HCT116 (cell line): ENCODE data around the gene PDSS2. TPM values are rescaled to one million over a fixed set of nuclear protein-coding genes. Genes with fewer than 3 reads are reported as not detected.
A peak's percentile ranks its signal among the peaks of the same experiment; 100 is the strongest.

Experiments used
- ATAC-seq: fragments of 200-7000 bp; cut with Tn5 transposase; 2 replicates; pipeline ENCODE4 v1.9.1; 2020; ENCODE audit warnings: mild to moderate bottlenecking, moderate library complexity
- BruUV-seq: library from RNA; stranded (reverse); fragments of 400-500 nt; replicated peaks from 2 replicates; lab custom pipeline; 2021; lab: Mats Ljungman, UMichigan
- CTCF ChIA-PET: fragments of 300-600 bp; sonication (Branson Sonifier 250); formaldehyde crosslinking; loops from one replicate; lab custom pipeline; 2021; ENCODE audit warnings: antibody characterized with exemption; lab: Charles Lee
- POLR2A ChIA-PET: fragments of 300-600, 350-600 bp; sonication (Branson Sonifier 250); formaldehyde crosslinking; loops from one replicate; lab custom pipeline; 2021; ENCODE audit warnings: antibody characterized with exemption; lab: Charles Lee
- RAD21 ChIA-PET, 2 experiments: fragments of 300-600 bp; sonication (Branson Sonifier 250); formaldehyde crosslinking; loops; one replicate each; lab custom pipeline; 2023; ENCODE audit warnings: low total read pairs in 2 of 2; ENCODE audit not compliant: uncharacterized antibody in 2 of 2, unreplicated experiment in 2 of 2, low non-redundant PET in 1 of 2; lab: Charles Lee
- DNase-seq: peaks from one replicate; pipeline ENCODE4 v3.0.0-alpha.2; 2010; ENCODE audit warnings: low read depth, low spot score
- H2AFZ ChIP-seq: fragments of 200-600 bp; shearing (Covaris generic), sonication (generic); 2 replicates; pipeline ENCODE4 v1.6.1; 2017; ENCODE audit warnings: low read depth, mixed run types, mixed read lengths, antibody characterized with exemption, low read length; ENCODE audit not compliant: poor library complexity, severe bottlenecking
- H3K27ac ChIP-seq: 2 replicates; pipeline ENCODE4 v1.5.1; 2012; ENCODE audit warnings: low read depth, low read length
- H3K27me3 ChIP-seq: fragments of 200-600 bp; sonication (generic); 2 replicates; pipeline ENCODE4 v1.6.1; 2016; ENCODE audit warnings: mixed run types, low read length, mixed read lengths; ENCODE audit not compliant: insufficient read depth
- H3K36me3 ChIP-seq, 2 experiments: fragments of 200-500 bp in 1 of 2; fragments of 200-600 bp in 1 of 2; sonication (Bioruptor generic) in 1 of 2; sonication (generic) in 1 of 2; 2 replicates each; pipeline versions ENCODE4 v1.5.1 to v1.6.1; 2014 to 2016; ENCODE audit warnings: low read length in 2 of 2, inconsistent platforms in 1 of 2, mixed read lengths in 1 of 2, mixed run types in 1 of 2; ENCODE audit not compliant: insufficient read depth in 2 of 2, control insufficient read depth in 1 of 2
- H3K4me1 ChIP-seq, 2 experiments: fragments of 200-600 bp in 1 of 2; sonication (generic) in 1 of 2; 2 replicates each; pipeline versions ENCODE4 v1.5.1 to v1.6.1; 2012 to 2017; ENCODE audit warnings: low read length in 2 of 2, inconsistent platforms in 1 of 2, mild to moderate bottlenecking in 1 of 2, mixed read lengths in 1 of 2, mixed run types in 1 of 2, moderate library complexity in 1 of 2; ENCODE audit not compliant: insufficient read depth in 2 of 2, control insufficient read depth in 1 of 2
- H3K4me2 ChIP-seq: fragments of 200-600 bp; sonication (generic); 2 replicates; pipeline ENCODE4 v1.6.1; 2017; ENCODE audit warnings: mixed run types, low read length, mixed read lengths
- H3K4me3 ChIP-seq, 2 experiments: fragments of 200-600 bp in 1 of 2; sonication (generic) in 1 of 2; replicated peaks in 1 of 2; 2 replicates each; pipeline ENCODE4 v1.5.1; 2011 to 2016; ENCODE audit warnings: low read length in 2 of 2, control low read depth in 1 of 2, low read depth in 1 of 2, mild to moderate bottlenecking in 1 of 2, mixed read lengths in 1 of 2, mixed run types in 1 of 2
- H3K79me2 ChIP-seq: fragments of 200-600 bp; sonication (generic); 2 replicates; pipeline ENCODE4 v1.6.1; 2017; ENCODE audit warnings: mild to moderate bottlenecking, mixed run types, low read length, moderate library complexity, mixed read lengths; ENCODE audit not compliant: insufficient read depth
- H3K9ac ChIP-seq: fragments of 200-600 bp; sonication (generic); 2 replicates; pipeline ENCODE4 v1.6.1; 2016; ENCODE audit warnings: low read length, mixed read lengths
- H3K9me2 ChIP-seq: fragments of 200-600 bp; sonication (generic), shearing (Covaris generic); 2 replicates; pipeline ENCODE4 v1.6.1; 2017; ENCODE audit warnings: mixed run types, mild to moderate bottlenecking, moderate library complexity; ENCODE audit not compliant: insufficient read depth
- H3K9me3 ChIP-seq, 2 experiments: fragments of 200-500 bp in 1 of 2; fragments of 200-600 bp in 1 of 2; sonication (Bioruptor generic) in 1 of 2; sonication (generic) in 1 of 2; 2 replicates each; pipeline ENCODE4 v1.6.1; 2014 to 2017; ENCODE audit warnings: low read length in 2 of 2, mixed read lengths in 2 of 2, inconsistent platforms in 1 of 2, low read depth in 1 of 2, mild to moderate bottlenecking in 1 of 2, mixed run types in 1 of 2, moderate library complexity in 1 of 2; ENCODE audit not compliant: control insufficient read depth in 1 of 2, insufficient read depth in 1 of 2
- H4K20me1 ChIP-seq: fragments of 200-600 bp; sonication (generic), shearing (Covaris generic); 2 replicates; pipeline ENCODE4 v1.6.1; 2017; ENCODE audit warnings: mixed run types, mild to moderate bottlenecking, moderate library complexity; ENCODE audit not compliant: insufficient read depth
- CEBPB ChIP-seq: IDR thresholded peaks from 2 replicates; pipeline ENCODE4 v1.6.1; 2012; ENCODE audit warnings: low read depth
- JUND ChIP-seq: IDR thresholded peaks from 2 replicates; pipeline ENCODE4 v1.6.1; 2012
- SIN3A ChIP-seq: IDR thresholded peaks from 2 replicates; pipeline ENCODE4 v1.6.1; 2012; ENCODE audit warnings: low read depth
- SRF ChIP-seq: IDR thresholded peaks from 2 replicates; pipeline ENCODE4 v1.6.1; 2012; ENCODE audit warnings: low read depth
- YY1 ChIP-seq: IDR thresholded peaks from 2 replicates; pipeline ENCODE4 v1.6.1; 2011; ENCODE audit warnings: low read length, low read depth, moderate library complexity, mild to moderate bottlenecking; ENCODE audit not compliant: insufficient replicate concordance; ENCODE audit errors: extremely low read depth
- intact Hi-C: fragments of 100-400 bp; cut with micrococcal nuclease; formaldehyde crosslinking; loops from 2 replicates; pipeline ENCODE4 v1.10.0; 2022
- total RNA-seq: library from RNA; stranded (reverse); gene quantifications from one replicate; pipeline ENCODE4 v1.2.1, GENCODE V29; 2021; ENCODE audit not compliant: unreplicated experiment

PDSS2 gene
- total RNA-seq, 1 experiment from 2014 or later, result 12.2 TPM

DNA sequence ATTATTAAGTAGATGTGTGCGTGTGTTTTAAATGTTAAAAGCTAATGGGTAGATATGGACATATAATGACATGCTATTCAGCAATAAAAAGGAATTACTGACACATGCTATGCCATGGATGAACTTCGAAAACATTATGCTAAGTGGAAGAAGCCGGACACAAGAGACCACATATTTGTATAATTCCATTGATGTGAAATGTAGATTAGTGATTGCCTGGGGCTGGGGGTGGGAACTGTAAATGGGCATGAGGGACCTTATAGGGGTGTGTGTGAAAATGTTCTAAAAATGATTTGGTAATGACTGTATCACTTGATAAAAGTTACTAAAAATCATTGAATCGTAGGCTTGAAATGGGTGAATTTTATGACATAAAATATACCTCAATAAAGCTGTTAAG, 239.5 kb downstream of the PDSS2 start:
- H3K9me2 ChIP-seq, result no peaks in the 10 kb centered on the region
- H3K9me3 ChIP-seq, result no peaks in the 10 kb centered on the region
- H2AFZ ChIP-seq, result no peak overlapping the region
- H4K20me1 ChIP-seq, result no peaks in the 10 kb centered on the region
- H3K79me2 ChIP-seq, result no peaks in the 10 kb centered on the region
- DNase-seq (no peak), ATAC-seq (no peak)
- no peaks in the 10 kb centered on the region for H3K36me3 ChIP-seq
- RAD21 ChIA-PET, result no interaction called here
- no peak overlapping the region for H3K4me2 ChIP-seq
- H3K4me3 ChIP-seq, result no peak overlapping the region
- no peaks in the 10 kb centered on the region for H3K27me3 ChIP-seq
- H3K27ac ChIP-seq, result no peak overlapping the region
- TF ChIP-seq CEBPB (no peak), SRF (no peak), SIN3A (no peak)
- no peaks in the 10 kb centered on the region for H3K4me1 ChIP-seq
- intact Hi-C loops, result no loop called here
- no TSS peak for BruUV-seq
- no peak overlapping the region for H3K9ac ChIP-seq
- POLR2A ChIA-PET, result no interaction called here
- CTCF ChIA-PET, result no interaction called here

DNA sequence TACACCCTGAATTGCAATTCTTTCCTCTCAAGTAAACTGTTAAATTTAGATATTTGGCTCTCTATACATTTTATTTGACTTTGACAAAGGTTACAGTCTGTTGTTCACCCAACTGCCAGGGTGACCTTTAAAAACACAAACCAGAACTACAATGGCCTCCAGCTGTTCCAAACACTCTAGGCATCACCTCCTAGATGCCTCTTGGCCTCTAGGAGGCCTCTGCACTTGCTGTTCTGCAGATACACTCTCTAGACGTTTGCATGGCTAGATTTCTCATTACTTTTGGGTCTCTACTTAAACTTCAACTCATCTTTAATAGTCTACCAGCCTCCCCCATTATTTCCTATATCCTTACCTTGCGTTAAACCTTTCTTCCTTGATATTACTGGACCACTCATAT, 241.2 kb downstream of the PDSS2 start:
- H3K27ac ChIP-seq, result no peak overlapping the region
- peak; percentile 59; the same call in 1 of the 2 replicates for ATAC-seq
- H3K9ac ChIP-seq, result no peak overlapping the region
- no peak overlapping the region for H3K4me3 ChIP-seq
- H3K36me3 ChIP-seq, result no peaks in the 10 kb centered on the region
- no peak overlapping the region for H3K4me2 ChIP-seq
- no peak for DNase-seq
- no peaks in the 10 kb centered on the region for H3K9me2 ChIP-seq
- H3K27me3 ChIP-seq, result no peaks in the 10 kb centered on the region
- intact Hi-C loops, result no loop called here
- H3K79me2 ChIP-seq, result no peaks in the 10 kb centered on the region
- no peak overlapping the region for H2AFZ ChIP-seq
- no peaks in the 10 kb centered on the region for H3K4me1 ChIP-seq
- CTCF ChIA-PET, result no interaction called here
- POLR2A ChIA-PET, result no interaction called here
- TF ChIP-seq JUND (no peak), YY1 (no peak), SRF (no peak)
- TF ChIP-seq, all 23 proteins: peak for 0
- RAD21 ChIA-PET, result no interaction called here
- Histone ChIP-seq H4K20me1 (no peaks in the 10 kb centered on the region), H3K9me3 (no peaks in the 10 kb centered on the region)
- no TSS peak for BruUV-seq
